Epithelial cell of esophagus (primary cell): Measurements from ENCODE around the gene PDC.
"Not testable (repeated sequence)": the region's sequence is repeated elsewhere in the genome, so short reads cannot be mapped to it uniquely, and the experiment has no call there.

Experiments used
- DNase-seq: peaks from one replicate; pipeline ENCODE4 v3.0.0; 2010; ENCODE audit warnings: low read depth
- H3K4me3 ChIP-seq: 2 replicates; pipeline ENCODE4 v1.5.1; 2011; ENCODE audit warnings: mild to moderate bottlenecking, low read length, control low read depth
- CTCF ChIP-seq: IDR thresholded peaks from 2 replicates; pipeline ENCODE4 v1.5.1; 2011; ENCODE audit warnings: low read depth, mild to moderate bottlenecking, low read length, control low read depth, inconsistent platforms; ENCODE audit not compliant: insufficient read depth; ENCODE audit errors: missing control alignments

PDC gene

GRCh38 chr1:186409091-186409490 lies 51.8 kb downstream of the PDC start:
- no peak overlapping the region for H3K4me3 ChIP-seq
- no peak for TF ChIP-seq CTCF
- DNase-seq: no peak

GRCh38 chr1:186404454-186405051 lies 56.4 kb downstream of the PDC start:
- H3K4me3 ChIP-seq: no peak overlapping the region
- TF ChIP-seq CTCF: peak; percentile 67
- DNase-seq: peak; percentile 54

- DNase-seq: no peak
- no peak for TF ChIP-seq CTCF
Measured at GRCh38 chr1:186403632-186404031, 57.3 kb downstream of the PDC start.

GRCh38 chr1:186401446-186401845 lies 59.5 kb downstream of the PDC start:
- not testable (repeated sequence) for DNase-seq, H3K4me3 ChIP-seq

More at GRCh38 chr1:186403632-186404031, 57.3 kb downstream of the PDC start:
- no peak overlapping the region for H3K4me3 ChIP-seq
